ENCODE data around the gene CD1C.

CD1C gene

DNA sequence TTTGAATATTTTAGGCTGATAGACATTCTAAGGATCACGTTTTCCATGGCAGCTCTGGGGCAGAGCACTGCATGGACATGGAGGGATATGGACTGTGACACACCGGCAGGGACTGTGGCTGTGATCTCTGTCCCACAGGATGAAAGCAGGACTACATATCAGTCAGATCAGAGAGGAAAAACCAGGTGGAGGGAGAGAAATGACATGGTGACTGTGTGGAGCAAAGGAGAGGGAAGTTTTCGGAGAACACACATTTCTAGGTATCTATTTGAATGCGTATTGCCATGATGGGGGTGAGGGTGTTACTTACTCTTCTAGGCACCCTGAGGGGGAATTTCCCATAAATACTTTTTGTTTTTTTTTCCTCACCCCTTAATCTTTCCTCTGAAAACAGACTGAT, 3.2 kb upstream of the CD1C start:
- Mint-ChIP-seq H3K27me3 (peaks cover 7% of the 10 kb centered on the region), H3K4me1 (peaks cover 11% of the 10 kb centered on the region), H3K36me3 (no peaks in the 10 kb centered on the region), H3K9me3 (peaks cover 5% of the 10 kb centered on the region), H3K27ac (no peak overlapping the region), H3K4me3 (no peak overlapping the region)
- CTCF ChIA-PET, result no interaction called here
- DNase-seq, result no peak

- CTCF ChIA-PET, result no interaction called here
- Mint-ChIP-seq H3K27ac (no peak overlapping the region), H3K4me3 (no peak overlapping the region), H3K27me3 (peaks cover 7% of the 10 kb centered on the region), H3K36me3 (no peaks in the 10 kb centered on the region), H3K9me3 (peaks cover 1% of the 10 kb centered on the region), H3K4me1 (peaks cover 11% of the 10 kb centered on the region)
- DNase-seq, result no peak
Observed at GRCh38 chr1:158286941-158287346, 2.8 kb upstream of the CD1C start.

- Mint-ChIP-seq H3K27ac (no peak overlapping the region), H3K9me3 (no peaks in the 10 kb centered on the region), H3K27me3 (peaks cover 4% of the 10 kb centered on the region), H3K4me3 (no peak overlapping the region), H3K4me1 (peaks cover 10% of the 10 kb centered on the region), H3K36me3 (no peaks in the 10 kb centered on the region)
- no peak for DNase-seq
- CTCF ChIA-PET, result no interaction called here
Observed at GRCh38 chr1:158290321-158290844, 660 bp downstream of the CD1C start.

DNA sequence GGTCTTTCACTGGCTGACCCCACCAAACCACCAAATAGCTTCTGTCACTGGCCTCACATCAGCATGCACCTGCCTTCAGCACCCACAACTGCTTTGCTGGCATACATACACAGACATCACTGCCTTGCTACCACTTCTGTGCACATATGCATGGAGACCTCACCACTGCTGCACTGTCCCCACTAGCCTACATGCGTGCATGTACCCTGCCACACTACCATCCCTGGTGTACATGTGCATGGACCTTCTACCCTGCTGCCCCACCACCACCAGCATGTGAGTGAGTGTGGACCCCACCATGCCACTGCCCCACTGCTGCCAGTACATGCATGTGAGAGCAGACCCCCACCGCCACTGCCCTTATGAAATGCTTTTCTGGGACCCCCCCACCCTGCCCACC, 6.1 kb downstream of the CD1C start:
- Mint-ChIP-seq H3K36me3 (no peaks in the 10 kb centered on the region), H3K4me3 (no peak overlapping the region), H3K27me3 (no peaks in the 10 kb centered on the region), H3K4me1 (no peaks in the 10 kb centered on the region), H3K9me3 (peaks cover 2% of the 10 kb centered on the region), H3K27ac (no peak overlapping the region)
- CTCF ChIA-PET, result no interaction called here
- no peak for DNase-seq

DNA sequence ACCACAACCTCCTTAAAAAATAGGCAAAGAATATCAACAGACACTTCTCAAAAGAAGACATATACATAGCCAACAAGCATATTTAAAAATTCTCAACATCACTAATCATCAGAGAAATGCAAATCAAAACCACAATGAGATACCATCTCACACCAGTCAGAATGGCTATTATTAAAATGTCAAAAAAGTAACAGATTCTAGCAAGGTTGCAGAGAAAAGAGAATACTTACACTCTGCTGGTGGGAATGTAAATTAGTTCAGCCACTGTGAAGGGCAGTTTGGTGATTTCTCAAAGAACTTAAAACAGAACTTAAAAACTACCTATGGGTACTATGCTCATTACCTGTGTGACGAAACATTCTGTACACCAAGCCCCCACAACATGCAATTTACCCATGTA, 20.9 kb downstream of the CD1C start:
- peaks cover 2% of the 10 kb centered on the region for H3K9me3 Mint-ChIP-seq
- no peak overlapping the region for H3K27ac Mint-ChIP-seq
- no peak overlapping the region for H3K4me3 Mint-ChIP-seq
- H3K27me3 Mint-ChIP-seq, result no peaks in the 10 kb centered on the region
- H3K36me3 Mint-ChIP-seq, result no peaks in the 10 kb centered on the region
- no peaks in the 10 kb centered on the region for H3K4me1 Mint-ChIP-seq
- no peak for DNase-seq
- CTCF ChIA-PET, result no interaction called here

- no peaks in the 10 kb centered on the region for H3K36me3 Mint-ChIP-seq
- H3K27me3 Mint-ChIP-seq, result no peaks in the 10 kb centered on the region
- no peak for DNase-seq
- H3K4me3 Mint-ChIP-seq, result no peak overlapping the region
- peaks cover 2% of the 10 kb centered on the region for H3K9me3 Mint-ChIP-seq
- CTCF ChIA-PET, result no interaction called here
- no peaks in the 10 kb centered on the region for H3K4me1 Mint-ChIP-seq
- no peak overlapping the region for H3K27ac Mint-ChIP-seq
Observed at GRCh38 chr1:158311066-158311465, 21.3 kb downstream of the CD1C start.

DNA sequence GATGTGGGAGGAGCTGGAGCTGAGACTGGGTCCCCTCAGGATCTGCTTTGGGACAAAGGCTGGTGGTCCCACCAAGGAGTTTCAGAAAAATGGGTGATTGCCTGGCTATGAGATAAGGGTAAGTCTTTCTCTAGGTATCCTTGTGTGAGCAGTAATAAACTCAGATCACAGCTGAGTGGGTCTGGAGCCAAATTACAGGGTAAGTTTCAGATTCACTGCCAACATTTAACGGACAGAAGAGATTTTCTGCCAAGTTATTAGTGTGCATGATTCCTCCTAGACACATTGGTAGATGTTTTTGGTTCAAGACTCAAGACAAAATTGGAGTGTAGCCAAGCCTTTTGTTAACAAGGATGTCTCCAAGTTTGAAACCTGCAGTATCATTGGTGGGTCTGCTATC, 34.1 kb downstream of the CD1C start:
- H3K27ac Mint-ChIP-seq, result no peak overlapping the region
- H3K4me1 Mint-ChIP-seq, result no peaks in the 10 kb centered on the region

DNA sequence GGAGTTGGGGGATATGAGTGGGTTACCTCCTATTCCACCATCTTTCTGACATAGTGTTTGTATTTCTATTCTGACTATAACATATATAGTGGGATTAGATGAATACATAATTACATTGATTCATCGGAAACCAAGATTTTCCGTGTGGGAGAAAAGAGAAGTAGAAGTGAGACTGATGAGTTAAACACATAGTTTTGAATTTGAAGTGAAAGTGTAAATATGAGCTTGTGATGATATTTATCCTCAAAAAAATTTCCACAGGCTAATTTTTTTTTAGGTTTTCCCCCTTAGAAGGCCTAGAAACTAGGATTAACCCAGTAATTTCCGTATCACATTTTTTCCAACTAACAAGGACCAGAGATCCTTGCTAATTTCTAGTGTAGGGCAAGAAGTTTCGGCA, 34.7 kb downstream of the CD1C start:
- DNase-seq, result no peak
- Mint-ChIP-seq H3K27me3 (peaks cover 3% of the 10 kb centered on the region), H3K4me1 (no peaks in the 10 kb centered on the region), H3K36me3 (no peaks in the 10 kb centered on the region), H3K4me3 (no peak overlapping the region), H3K9me3 (no peaks in the 10 kb centered on the region), H3K27ac (no peak overlapping the region)
- CTCF ChIA-PET, result no interaction called here

More for the DNA sequence above, 34.1 kb downstream of the CD1C start:
- Mint-ChIP-seq H3K9me3 (no peaks in the 10 kb centered on the region), H3K36me3 (no peaks in the 10 kb centered on the region), H3K27me3 (no peaks in the 10 kb centered on the region), H3K4me3 (no peak overlapping the region)
- CTCF ChIA-PET, result no interaction called here
- DNase-seq, result no peak

GRCh38 chr1:158327481-158327880, 37.8 kb downstream of the CD1C start:
- CTCF ChIA-PET, result interaction anchor here (0.6 to 1.7 kb wide), 2 partner anchors 37 to 124 kb away, joined by 3 read pairs; no protein-coding TSS in a partner anchor
- H3K9me3 Mint-ChIP-seq, result no peaks in the 10 kb centered on the region
- no peak overlapping the region for H3K4me3 Mint-ChIP-seq
- H3K27ac Mint-ChIP-seq, result no peak overlapping the region
- H3K4me1 Mint-ChIP-seq, result no peaks in the 10 kb centered on the region
- no peak for DNase-seq
- no peaks in the 10 kb centered on the region for H3K36me3 Mint-ChIP-seq
- peaks cover 4% of the 10 kb centered on the region for H3K27me3 Mint-ChIP-seq

DNA sequence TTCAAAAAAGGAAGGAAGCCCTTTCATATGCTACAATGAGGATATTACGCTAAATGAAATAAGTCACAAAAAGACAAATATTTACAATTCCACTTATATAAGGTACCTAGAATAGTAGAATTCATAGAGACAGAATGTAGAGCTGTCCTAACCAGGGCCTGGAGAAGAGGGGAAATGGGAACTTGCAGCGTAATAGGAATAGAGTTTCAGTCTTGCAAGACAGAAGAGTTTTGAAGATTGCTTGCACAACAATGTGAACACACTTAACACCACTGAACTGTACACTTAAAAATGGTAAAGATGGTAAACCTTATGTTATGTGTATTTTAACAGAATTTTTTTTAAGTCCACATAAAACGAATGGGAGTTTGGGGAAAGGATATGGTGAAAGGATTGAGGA, 38.7 kb downstream of the CD1C start:
- no peak overlapping the region for H3K4me3 Mint-ChIP-seq
- peaks cover 2% of the 10 kb centered on the region for H3K4me1 Mint-ChIP-seq
- CTCF ChIA-PET, result interaction anchor here (2.4 kb wide), 1 partner anchor 82 kb away, joined by 24 read pairs; no protein-coding TSS in a partner anchor
- H3K9me3 Mint-ChIP-seq, result no peaks in the 10 kb centered on the region
- H3K36me3 Mint-ChIP-seq, result no peaks in the 10 kb centered on the region
- peaks cover 4% of the 10 kb centered on the region for H3K27me3 Mint-ChIP-seq
- no peak for DNase-seq
- no peak overlapping the region for H3K27ac Mint-ChIP-seq

DNA sequence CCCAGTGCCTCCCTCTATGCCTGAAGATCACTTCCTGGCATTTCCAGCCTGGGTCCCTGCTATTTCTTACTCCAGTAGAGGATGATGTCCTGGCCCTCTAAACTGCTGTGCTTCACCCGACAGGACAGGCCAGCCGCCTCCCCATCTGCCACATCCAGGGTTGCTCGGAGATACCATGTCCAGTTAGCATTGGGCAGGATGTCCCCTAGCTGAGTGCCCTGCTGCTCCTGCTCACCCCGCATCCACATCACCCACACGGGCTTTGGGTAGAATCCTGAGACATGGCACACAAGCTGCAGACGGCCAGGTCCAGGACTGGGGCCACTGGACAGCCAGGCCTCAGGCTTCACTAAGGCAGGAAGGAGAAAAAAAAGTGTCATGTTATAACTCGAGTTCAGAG, 39.6 kb downstream of the CD1C start:
- Mint-ChIP-seq H3K4me1 (peaks cover 9% of the 10 kb centered on the region), H3K4me3 (no peak overlapping the region), H3K9me3 (no peaks in the 10 kb centered on the region), H3K27ac (no peak overlapping the region), H3K36me3 (no peaks in the 10 kb centered on the region), H3K27me3 (peaks cover 4% of the 10 kb centered on the region)
- CTCF ChIA-PET, result interaction anchor here (1.2 to 2.4 kb wide), 3 partner anchors 82 to 144 kb away, joined by 3 to 26 read pairs (median 24); no protein-coding TSS in a partner anchor
- DNase-seq, result no peak

DNA sequence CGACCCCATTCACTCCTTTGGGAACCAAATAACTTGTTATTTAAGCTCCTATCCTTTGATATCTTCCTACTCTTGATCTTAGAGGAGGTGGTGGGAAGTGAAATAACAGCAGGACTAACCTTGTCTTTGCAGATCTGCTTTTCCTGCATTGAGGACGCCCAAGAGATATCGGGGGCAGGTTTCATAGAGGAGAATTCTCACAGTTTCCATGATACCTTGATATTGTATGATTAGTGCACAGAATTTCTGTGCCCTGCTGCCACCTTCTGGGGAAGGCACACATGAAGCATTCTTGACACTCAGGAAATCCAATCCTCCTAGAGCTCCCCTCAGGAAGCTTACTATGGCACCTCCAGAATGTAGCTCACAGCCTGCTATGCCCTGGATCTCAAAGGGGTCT, 40.0 kb downstream of the CD1C start:
- no peaks in the 10 kb centered on the region for H3K9me3 Mint-ChIP-seq
- CTCF ChIA-PET, result interaction anchor here (1.2 to 2.4 kb wide), 3 partner anchors 83 to 144 kb away, joined by 3 to 26 read pairs (median 24); no protein-coding TSS in a partner anchor
- H3K4me3 Mint-ChIP-seq, result no peak overlapping the region
- no peak for DNase-seq
- peaks cover 12% of the 10 kb centered on the region for H3K4me1 Mint-ChIP-seq
- H3K36me3 Mint-ChIP-seq, result no peaks in the 10 kb centered on the region
- H3K27ac Mint-ChIP-seq, result no peak overlapping the region
- H3K27me3 Mint-ChIP-seq, result peaks cover 4% of the 10 kb centered on the region

GRCh38 chr1:158330391-158331105, 40.8 kb downstream of the CD1C start:
- peaks cover 16% of the 10 kb centered on the region for H3K4me1 Mint-ChIP-seq
- H3K4me3 Mint-ChIP-seq, result no peak overlapping the region
- H3K36me3 Mint-ChIP-seq, result no peaks in the 10 kb centered on the region
- no peak for DNase-seq
- H3K9me3 Mint-ChIP-seq, result no peaks in the 10 kb centered on the region
- peaks cover 4% of the 10 kb centered on the region for H3K27me3 Mint-ChIP-seq
- H3K27ac Mint-ChIP-seq, result no peak overlapping the region
- CTCF ChIA-PET, result interaction anchor here (1.2 to 2.4 kb wide), 3 partner anchors 84 to 145 kb away, joined by 3 to 26 read pairs (median 24); no protein-coding TSS in a partner anchor

DNA sequence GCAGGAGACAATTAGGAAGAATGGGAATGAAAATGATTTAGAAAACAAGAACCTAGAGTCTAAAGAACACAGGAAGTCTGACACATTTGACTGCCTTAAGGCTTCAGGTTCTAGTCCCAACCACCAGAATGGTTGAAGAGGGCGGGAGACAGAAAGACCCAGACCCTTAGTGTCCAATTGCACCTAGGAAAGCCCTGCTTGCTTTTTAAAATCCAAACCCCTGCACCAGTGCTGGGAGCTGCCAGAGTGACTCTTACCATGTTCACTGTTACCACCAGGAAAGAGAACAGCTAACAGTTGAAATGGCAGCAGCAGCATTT, 41.3 kb downstream of the CD1C start:
- DNase-seq, result no peak
- Mint-ChIP-seq H3K4me3 (no peak overlapping the region), H3K27ac (no peak overlapping the region), H3K9me3 (no peaks in the 10 kb centered on the region), H3K36me3 (no peaks in the 10 kb centered on the region), H3K4me1 (peaks cover 18% of the 10 kb centered on the region), H3K27me3 (peaks cover 4% of the 10 kb centered on the region)
- CTCF ChIA-PET, result interaction anchor here (2.4 kb wide), 1 partner anchor 84 kb away, joined by 24 read pairs; no protein-coding TSS in a partner anchor

DNA sequence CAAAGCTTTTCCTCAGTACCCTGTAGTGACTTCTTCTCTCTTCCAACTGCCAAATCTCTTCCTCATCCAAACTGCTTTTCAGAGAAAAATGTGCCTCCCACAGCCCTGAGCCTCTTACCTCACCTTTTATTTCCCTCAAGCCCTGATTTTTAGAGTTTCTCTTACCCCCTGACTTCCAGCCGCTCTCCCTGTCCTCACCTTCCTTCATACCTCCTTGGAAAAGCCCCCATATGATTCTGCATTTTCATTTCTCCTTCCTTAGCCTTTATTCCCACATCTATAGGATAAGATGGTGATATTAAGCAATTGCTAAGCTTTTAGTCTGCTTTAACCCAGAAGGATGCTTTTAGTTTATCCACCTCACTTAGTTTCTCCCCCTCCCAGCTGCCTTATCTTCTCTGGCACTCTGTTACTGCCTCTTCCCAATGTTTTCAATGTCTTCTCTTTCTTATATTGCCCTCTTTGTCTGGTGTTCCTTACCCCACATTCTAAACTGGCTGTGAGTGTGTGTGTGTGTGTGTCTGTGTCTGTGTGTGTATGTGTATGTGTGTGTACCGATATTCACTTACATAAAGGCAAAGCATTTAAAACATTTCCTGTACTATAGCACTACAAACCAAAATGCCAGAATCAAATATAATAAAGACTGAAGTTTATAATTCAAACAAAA, 41.9 kb downstream of the CD1C start, which contains the start of gene CD1B:
TSS of gene CD1B (minus strand) at position 51 of the 670 bp plus-strand sequence. CDS start 108 bp downstream, outside the sequence.
- peaks cover 23% of the 10 kb centered on the region for H3K4me1 Mint-ChIP-seq
- no peak within 1 kb of the TSS for H3K4me3 Mint-ChIP-seq
- no peaks in the 10 kb centered on the region for H3K9me3 Mint-ChIP-seq
- H3K27ac Mint-ChIP-seq, result no peak within 1 kb of the TSS
- CTCF ChIA-PET, result interaction anchor here (0.9 to 1.7 kb wide), 3 partner anchors 84 to 740 kb away, joined by 3 to 8 read pairs (median 3); no protein-coding TSS in a partner anchor
- peaks cover 9% of the 10 kb centered on the region for H3K27me3 Mint-ChIP-seq
- no peaks in the 10 kb centered on the region for H3K36me3 Mint-ChIP-seq
- DNase-seq, result no peak
